Myometrial cell (primary cell): Measurements from ENCODE around the gene EPHA2. TPM values are rescaled to one million over a fixed set of nuclear protein-coding genes. Genes with fewer than 3 reads are reported as not detected.

Source experiments
- total RNA-seq: library from RNA; depleted of rRNA; stranded (reverse); fragments of >200 nt; gene quantifications from 2 replicates; pipeline ENCODE4 v1.2.3, GENCODE V29; 2015

EPHA2 gene
- total RNA-seq, result 62.7 and 69.8 TPM in 2 replicates

DNA sequence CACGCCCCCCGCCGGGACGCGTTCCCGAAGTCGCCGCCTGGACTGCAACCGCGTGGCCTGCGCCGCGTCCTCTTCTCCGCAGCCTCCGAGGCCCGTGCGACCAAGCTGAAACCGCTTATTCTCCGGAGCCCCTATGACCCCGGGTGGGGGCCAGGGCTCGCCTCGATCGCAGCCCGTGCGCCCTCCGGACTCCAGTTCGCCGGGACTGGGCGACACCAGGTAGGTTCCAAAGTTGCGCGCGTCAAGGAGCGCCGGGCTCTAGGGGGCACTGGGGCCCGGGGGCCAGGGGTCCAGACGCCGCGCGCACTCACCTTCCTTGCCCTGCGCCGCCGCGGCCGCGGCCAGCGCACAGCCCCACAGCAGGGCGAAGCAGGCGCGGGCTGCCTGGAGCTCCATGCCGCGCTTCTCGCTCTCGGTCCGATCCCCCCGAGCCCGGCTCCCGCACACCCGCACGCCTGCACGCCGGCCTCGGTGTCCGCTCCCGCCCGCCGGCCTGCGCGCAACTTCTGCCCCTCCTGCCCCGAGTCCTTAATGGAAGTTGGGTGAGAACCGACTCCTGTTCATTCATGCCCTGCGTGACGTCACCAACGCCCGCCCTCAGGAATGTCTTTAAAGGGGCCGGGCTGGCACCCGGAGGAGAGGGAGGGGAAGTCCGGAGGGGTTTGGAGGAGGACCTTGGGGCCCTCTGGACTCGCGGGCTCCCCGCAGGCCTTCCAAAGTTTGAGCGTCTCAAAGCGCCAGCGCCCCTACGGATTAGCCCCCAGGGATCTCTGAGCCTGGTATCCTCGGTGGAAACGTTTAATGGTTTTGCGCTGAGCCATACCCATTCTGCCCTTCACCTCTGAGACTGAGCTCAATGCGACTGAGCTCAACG is at the start of gene EPHA2:
TSS of gene EPHA2 (minus strand) at position 533 of the 874 bp plus-strand sequence. CDS start at position 396, 137 bp downstream.

Other genes with a start within 250 kb of the EPHA2 start
- 15.8 and 20.8 TPM in 2 replicates for gene ZBTB17, start 180.0 kb downstream of the EPHA2 start, total RNA-seq
- gene SRARP, start 151.8 kb downstream of the EPHA2 start, total RNA-seq, result not detected in 2 replicates
- gene HSPB7, start 138.0 kb downstream of the EPHA2 start, total RNA-seq, result 0.35 and 0.58 TPM in 2 replicates
- not detected in 2 replicates for gene CLCNKA, start 134.0 kb downstream of the EPHA2 start, total RNA-seq
- gene CLCNKB, start 112.3 kb downstream of the EPHA2 start, total RNA-seq, result 1.6 TPM in 1 of 2 replicates, not detected in the other
- not detected in 2 replicates for gene FAM131C, start 82.4 kb downstream of the EPHA2 start, total RNA-seq
- 7.8 and 14.7 TPM in 2 replicates for gene ARHGEF19, start 56.6 kb upstream of the EPHA2 start, total RNA-seq
- gene CPLANE2, start 81.1 kb upstream of the EPHA2 start, total RNA-seq, result 6.9 and 17.0 TPM in 2 replicates
- gene FBXO42, start 196.4 kb upstream of the EPHA2 start, total RNA-seq, result 10.4 and 13.5 TPM in 2 replicates
- gene SZRD1, start 211.2 kb upstream of the EPHA2 start, total RNA-seq, result 70.9 and 80.8 TPM in 2 replicates